ENCODE data around the gene RAX2.

Gene RAX2

GRCh38 chr19:3722443-3723109, 49.5 kb downstream of the RAX2 start:
- DNase-seq: no peak

GRCh38 chr19:3721887-3722442, 50.1 kb downstream of the RAX2 start:
- DNase-seq: no peak

- DNase-seq: peak; percentile 90
These were observed 50.7 kb downstream of the RAX2 start for GRCh38 chr19:3721131-3721886.

- no peak for DNase-seq
These were observed 51.6 kb downstream of the RAX2 start for GRCh38 chr19:3720349-3720917.

GRCh38 chr19:3719868-3720267, 52.2 kb downstream of the RAX2 start:
- DNase-seq: no peak

All from activated CD4-positive, alpha-beta T cell treated with anti-CD3 and anti-CD28 coated beads, Interleukin-2, amount 50 U/mL, for 1 hour (primary cell).